Measurements from ENCODE around the gene PTPRC.

- no peak for TF ChIP-seq EZH2 (IDR thresholded peaks at IDR 0.05; ENCODE audit: borderline replicate concordance, low read depth, low read length, poor library complexity, severe bottlenecking)
- no peak for TF ChIP-seq CTCF (conservative IDR thresholded peaks at IDR 0.05; ENCODE audit: low read depth, low read length)
Measured at GRCh38 chr1:198604975-198605374, 33.9 kb upstream of the PTPRC start.

Data from A673 (cell line).